ENCODE results near the gene TADA2B.
"Not testable (repeated sequence)": the region's sequence is repeated elsewhere in the genome, so short reads cannot be mapped to it uniquely, and the experiment has no call there.

Gene TADA2B

GRCh38 chr4:7083597-7084563 is 40.7 kb downstream of the TADA2B start:
- no peak for DNase-seq

GRCh38 chr4:7084564-7084961 is 41.4 kb downstream of the TADA2B start:
- DNase-seq = not testable (repeated sequence)

- no peak for DNase-seq
These were observed 43.2 kb downstream of the TADA2B start for GRCh38 chr4:7086384-7086783.

- no peak for DNase-seq
These were observed 43.9 kb downstream of the TADA2B start for GRCh38 chr4:7087036-7087435.

GRCh38 chr4:7089213-7089986 is 46.2 kb downstream of the TADA2B start:
- DNase-seq = no peak

GRCh38 chr4:7092026-7092425 is 48.9 kb downstream of the TADA2B start:
- DNase-seq = no peak

- DNase-seq = no peak
These were observed 51.7 kb downstream of the TADA2B start for GRCh38 chr4:7094916-7095315.

GRCh38 chr4:7095611-7096155 is 52.5 kb downstream of the TADA2B start:
- no peak for DNase-seq

GRCh38 chr4:7096236-7096635 is 53.1 kb downstream of the TADA2B start:
- no peak for DNase-seq

- DNase-seq = peak; percentile 45 to 66
These were observed 58.7 kb downstream of the TADA2B start for GRCh38 chr4:7101692-7102515.

- not testable (repeated sequence) for DNase-seq
These were observed 59.3 kb downstream of the TADA2B start for GRCh38 chr4:7102516-7102909.

- DNase-seq = peak; percentile 42 to 61
These were observed 59.9 kb downstream of the TADA2B start for GRCh38 chr4:7103031-7103606.

GRCh38 chr4:7103607-7104365 is 60.6 kb downstream of the TADA2B start:
- DNase-seq = no peak

GRCh38 chr4:7104366-7105031 is 61.3 kb downstream of the TADA2B start:
- no peak for DNase-seq

GRCh38 chr4:7105276-7105675 is 62.1 kb downstream of the TADA2B start:
- DNase-seq = no peak

GRCh38 chr4:7107166-7107905 is 64.2 kb downstream of the TADA2B start:
- DNase-seq = no peak
